ENCODE results near the gene PGAM2.
A peak's percentile ranks its signal among the peaks of the same experiment; 100 is the strongest.

PGAM2 gene

DNA sequence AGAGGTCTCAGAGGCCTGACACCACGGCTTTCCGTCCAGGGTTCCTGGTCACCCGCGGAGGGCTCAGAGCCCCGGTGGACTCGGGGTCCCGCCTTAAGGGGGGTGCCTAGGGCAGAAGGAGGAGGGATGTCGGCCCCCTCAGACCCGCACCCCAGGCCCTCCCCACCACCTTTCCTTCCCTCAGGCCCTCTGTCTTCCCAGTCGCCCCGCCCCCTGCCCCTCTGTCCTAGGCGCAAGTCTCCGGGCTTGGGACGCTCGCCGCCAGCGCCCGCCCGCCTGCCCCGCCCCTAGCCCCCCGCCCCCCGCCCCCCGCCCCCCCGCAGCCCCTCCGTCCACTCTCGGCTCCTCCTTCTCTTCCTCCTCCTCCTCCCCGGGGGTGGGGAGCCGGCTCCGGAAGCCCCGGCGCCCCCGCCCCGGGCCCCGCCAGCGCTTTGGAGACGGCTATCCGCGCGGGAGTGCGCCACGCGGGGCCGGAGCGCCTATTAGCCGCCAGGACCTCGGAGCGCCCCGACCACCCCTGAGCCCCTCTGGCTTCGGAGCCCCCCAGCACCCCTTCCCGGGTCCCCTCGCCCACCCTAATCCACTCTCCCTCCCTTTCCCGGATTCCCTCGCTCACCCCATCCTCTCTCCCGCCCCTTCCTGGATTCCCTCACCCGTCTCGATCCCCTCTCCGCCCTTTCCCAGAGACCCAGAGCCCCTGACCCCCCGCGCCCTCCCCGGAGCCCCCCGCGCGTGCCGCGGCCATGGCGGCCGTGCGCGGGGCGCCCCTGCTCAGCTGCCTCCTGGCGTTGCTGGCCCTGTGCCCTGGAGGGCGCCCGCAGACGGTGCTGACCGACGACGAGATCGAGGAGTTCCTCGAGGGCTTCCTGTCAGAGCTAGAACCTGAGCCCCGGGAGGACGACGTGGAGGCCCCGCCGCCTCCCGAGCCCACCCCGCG is 38.8 kb upstream of the PGAM2 start, which contains the start of gene AEBP1:
TSS of gene AEBP1 (plus strand) at position 423 of the 937 bp plus-strand sequence. CDS start at position 744, 321 bp downstream.
- peak; percentile 70 for DNase-seq (ENCODE audit: low read depth)

DNA sequence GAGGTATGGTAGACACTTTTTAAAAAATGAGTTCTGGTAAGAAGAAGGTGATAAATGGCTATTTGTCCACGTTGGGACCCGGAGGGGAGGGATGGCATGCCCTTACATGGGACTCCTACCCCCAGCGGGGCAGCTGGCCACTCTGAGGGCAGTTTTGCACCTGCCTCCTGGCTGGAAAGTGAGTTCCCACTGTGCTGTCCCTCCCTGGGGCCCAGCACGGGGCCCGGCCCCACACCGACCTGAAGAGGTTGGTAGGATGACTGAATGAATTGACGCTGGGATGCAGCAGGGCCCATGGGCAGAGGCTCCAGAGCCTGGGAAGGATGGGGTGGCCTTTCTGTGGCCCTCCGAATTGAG is 38.2 kb upstream of the PGAM2 start:
- no peak for DNase-seq (ENCODE audit: low read depth)

DNA sequence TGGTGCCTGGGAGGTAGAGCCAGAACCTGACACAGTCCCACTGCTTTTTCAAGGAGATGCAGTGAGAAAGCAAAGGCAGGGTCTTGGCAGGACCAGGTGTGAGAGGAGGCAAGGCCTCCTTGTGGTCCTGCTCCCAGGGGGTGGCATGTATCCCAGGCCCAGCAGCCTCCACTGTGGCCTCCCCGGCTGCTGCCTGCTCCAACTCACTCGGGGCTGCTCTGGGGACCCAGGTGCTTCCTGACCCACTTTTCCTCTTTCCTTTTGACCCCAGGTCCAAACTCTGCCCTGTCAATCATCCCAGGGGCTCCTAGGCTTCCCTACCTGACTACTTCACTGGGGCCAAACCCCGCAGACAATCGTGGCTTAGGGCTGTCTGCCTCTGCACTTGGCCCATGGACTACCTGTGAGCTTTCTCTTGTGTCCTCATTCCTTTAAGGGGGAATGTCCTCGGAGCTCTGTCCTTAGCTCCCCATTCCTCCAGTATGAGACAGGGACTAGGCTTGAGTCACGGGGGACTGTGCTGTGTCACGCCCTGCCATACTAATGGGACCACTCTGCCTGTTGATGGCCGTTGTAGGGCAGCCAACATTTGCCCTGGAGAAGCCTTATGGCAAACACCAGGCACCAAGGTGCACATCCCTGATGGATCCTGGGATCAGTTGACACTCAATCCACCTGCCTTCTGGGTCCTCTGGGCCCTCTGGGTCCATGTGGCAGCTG is 37.6 kb upstream of the PGAM2 start:
- DNase-seq (ENCODE audit: low read depth) = no peak

DNA sequence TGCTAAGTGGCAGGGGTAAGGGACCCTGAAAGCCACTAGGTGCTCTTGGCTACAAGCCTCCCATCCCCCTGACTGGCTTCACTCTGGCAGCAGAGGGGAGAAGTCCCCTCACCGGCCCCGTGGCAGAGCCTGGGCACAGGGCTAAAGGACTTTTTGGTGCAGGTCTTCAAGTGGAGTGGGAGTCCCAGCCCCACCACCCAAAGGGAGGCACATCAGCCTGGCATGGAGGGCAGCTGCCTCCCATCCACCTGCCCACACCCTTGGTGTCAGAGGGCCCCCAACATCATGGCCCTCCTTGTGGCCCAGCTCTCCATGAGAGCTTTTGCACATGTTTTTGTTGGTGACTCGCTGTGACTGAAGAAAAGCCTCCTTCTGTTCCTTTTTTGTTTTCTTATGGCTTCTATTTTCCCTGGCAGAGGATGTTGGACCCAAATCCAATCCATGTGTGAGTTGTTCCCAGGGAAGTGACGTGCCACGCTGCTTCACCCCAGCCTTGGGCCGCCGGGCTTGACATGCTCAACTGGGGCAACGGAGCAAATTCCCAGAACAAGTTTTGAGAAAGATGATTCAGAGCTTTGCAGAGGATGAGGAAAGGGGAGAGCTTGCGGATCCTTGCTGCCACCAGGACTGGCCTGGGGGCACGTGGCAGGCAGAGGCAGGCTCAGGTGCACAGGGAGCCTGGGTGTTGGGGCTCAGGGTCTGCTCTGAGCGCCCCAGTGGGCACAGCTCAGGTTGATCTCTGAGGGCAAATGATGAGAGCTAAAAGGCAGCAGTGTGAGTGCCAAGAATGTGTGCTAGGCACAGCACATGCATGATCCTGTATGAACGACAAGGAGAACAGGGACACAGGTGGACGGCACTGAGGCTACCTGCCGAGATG is 36.8 kb upstream of the PGAM2 start:
- DNase-seq (ENCODE audit: low read depth) = peak; percentile 95

DNA sequence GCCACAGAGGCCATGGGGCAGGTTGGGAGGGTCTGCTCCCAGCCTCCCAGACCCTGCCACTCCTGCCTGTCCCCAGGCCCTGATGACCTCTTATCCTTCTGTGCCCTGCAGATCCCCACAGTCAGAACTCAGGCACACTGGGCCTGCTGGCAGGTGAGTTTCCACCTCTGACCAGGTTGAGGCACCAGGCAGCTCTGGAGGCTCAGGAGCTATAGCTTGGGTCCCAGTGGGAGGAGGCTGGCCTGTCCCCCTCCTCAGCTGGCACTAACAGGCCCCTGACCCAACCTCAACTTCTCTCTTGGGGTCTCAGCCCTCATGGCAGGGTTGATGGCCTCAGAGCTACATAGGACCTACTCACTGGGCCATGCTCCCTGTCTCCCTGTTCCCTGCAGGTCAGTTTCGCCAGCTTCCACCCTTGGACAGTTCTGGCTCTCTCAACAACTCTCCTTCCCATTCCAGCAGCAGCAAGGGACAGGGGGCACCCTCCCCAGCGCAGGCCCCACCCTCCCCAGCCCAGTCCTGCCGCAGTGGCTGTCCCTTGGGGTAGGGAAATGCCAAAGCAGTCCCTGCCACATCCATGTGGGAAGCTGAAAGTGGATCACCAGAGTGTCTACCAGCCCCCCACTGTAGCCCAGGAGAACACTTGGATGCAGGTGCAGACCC is 36.1 kb upstream of the PGAM2 start:
- DNase-seq (ENCODE audit: low read depth) = no peak

GRCh38 chr7:44100458-44101302 is 35.3 kb upstream of the PGAM2 start:
- peak; percentile 87 for DNase-seq (ENCODE audit: low read depth)

DNA sequence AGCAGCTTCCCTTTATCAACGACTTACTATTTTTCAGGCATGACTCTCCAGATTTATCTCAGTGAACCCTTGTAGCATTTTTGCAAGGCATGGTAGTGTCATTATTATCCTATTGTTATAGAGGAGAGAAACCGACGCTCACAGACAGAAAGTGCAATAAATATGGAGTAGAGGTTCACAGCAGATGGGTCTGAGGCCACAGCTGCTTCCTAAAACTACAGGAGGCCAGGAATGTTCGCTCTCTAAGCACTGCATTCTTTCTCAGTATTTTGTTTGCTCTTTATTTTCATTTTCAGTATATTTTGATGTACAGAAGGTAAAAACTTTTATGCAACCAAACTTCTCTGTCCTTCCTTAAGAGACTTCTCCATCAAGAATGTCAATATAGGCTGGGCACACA is 34.3 kb upstream of the PGAM2 start:
- DNase-seq (ENCODE audit: low read depth) = no peak

DNA sequence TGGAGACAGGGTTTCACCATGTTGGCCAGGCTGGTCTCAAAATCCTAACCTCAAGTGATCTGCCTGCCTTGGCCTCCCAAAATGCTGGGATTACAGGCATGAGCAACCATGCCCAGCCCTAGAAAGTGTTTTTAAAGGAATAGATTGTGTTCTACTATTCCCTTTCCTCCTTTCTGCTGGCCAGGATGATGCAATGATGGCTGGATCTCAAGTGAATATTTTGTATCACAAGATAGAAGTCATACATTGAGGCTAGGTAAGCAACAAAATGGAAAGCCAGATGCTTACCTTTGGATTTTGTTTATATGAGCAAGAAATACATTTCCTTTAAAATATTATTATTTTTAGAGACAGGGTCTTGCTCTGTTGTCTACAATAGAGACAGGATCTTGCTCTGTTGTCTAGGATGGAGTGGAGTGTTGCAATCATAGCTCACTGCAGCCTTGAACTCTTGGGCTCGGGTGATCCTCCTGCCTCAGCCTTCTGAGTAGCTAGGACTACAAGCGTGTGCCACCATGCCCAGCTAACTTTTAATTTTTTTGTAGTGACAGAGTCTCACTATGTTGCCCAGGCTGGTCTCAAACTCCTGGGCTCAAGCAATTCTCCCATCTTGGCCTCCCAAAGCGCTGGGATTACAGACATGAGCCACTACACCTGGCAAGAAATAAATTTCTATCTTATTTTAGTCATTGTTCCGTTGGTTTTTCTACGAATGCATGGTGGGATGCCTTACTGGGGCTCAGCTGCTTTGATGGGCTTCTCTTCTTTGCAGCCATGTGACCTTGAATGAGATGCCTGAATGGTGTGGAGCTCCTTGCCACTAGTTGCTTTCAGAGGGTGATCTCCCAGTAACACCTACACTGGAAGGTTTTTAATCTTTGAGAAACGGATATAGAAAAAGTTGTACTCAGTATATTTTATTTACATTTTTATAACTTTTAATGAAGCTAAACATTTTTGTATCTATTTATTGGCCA is 33.0 kb upstream of the PGAM2 start:
- DNase-seq (ENCODE audit: low read depth) = no peak

GRCh38 chr7:44097064-44097932 is 31.9 kb upstream of the PGAM2 start:
- DNase-seq (ENCODE audit: low read depth) = no peak

DNA sequence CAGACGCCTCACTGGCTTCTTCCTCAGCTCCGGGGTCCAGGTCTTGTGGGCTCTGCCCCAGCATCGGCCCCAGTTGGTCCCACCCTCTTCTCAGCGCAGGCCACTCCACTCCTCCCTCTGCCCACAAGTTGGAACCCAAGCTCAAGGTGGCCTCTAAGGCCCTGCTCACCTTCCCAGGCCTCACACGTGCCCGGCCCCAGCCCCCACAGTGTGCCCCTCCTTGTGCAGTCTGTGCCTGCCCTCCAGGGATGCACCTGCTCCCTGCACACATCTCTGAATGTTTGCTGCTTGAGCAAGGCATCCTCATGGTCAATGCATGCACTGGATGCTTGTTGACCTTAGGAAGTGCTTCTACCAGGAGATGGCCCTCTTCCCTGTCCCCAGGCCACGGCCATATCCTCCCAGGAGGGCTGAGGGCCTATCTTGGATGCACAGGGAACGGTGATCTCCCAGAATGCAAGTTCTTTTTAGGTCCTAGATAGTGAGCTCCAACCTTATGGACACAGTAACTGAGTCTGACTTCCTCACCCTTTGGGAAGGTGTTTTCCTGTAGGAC is 31.0 kb upstream of the PGAM2 start:
- no peak for DNase-seq (ENCODE audit: low read depth)

- no peak for DNase-seq (ENCODE audit: low read depth)
These were observed 30.4 kb upstream of the PGAM2 start for GRCh38 chr7:44095781-44096180.

GRCh38 chr7:44094883-44095592 is 29.7 kb upstream of the PGAM2 start:
- no peak for DNase-seq (ENCODE audit: low read depth)

DNA sequence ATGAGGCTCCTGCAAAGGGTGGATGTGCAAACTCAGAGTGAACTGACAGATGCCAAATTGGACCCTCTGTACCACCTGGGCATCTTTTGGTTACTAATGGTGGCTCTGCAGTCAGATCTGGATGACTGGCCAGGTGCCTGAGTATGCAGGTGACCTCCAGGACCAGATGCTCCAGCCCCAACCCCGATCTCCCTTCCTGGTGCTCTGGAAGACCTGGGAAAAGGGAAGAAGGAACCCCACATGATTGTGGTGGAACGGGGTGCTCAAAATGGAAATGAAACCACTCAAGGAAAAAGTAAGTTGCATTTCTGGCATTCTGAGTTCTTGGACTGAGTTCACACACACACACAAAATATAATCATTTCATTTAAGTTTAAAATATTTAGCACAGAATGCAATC is 29.0 kb upstream of the PGAM2 start:
- no peak for DNase-seq (ENCODE audit: low read depth)

GRCh38 chr7:44093102-44093641 is 27.8 kb upstream of the PGAM2 start:
- DNase-seq (ENCODE audit: low read depth) = no peak

DNA sequence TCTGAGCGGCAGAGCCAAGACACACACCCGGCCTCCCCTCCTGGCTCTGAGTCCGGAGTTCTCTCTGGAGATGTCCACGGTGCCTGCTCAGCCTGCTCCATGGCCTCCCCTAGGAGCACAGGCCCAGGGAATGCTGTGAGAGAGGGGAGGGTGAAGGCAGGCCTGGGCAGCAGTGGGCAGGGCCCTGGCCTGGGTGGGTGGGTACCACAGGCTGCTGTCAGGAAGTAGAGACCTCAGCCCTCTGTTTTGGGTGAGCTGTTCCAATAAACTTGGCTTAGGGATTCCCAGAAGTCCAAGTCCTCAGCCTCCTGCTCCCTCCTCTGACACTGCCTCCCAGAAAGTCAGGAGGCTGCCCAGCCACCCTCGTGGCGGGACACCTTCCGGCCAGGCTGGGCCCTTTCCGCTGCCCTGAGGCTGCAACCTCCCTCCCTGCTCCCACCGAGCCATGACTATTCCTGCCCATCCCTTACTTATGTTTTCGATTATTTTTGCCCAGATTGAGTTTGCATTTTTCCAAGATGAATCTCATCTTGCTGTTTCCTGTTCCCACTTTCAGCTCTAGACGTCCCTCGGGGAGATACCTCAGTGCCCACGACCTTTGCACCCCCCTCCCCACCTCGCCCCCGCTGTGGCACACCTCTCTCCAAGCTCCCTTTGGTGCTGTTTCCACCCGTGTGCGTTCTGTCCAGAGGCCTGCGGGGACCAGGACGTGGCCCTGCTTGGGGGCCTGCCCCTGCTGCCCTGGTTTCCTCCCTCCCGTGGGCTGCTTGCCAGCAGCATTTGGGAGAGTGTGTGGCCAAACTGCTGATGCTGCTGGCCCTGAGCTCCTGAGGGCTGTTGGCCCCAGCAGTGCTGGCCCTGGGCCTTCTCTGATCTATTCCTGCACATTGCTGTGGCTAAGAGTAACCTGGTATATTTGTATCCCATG is 22.8 kb upstream of the PGAM2 start:
- peak; percentile 99 for DNase-seq (ENCODE audit: low read depth)

- no peak for DNase-seq (ENCODE audit: low read depth)
These were observed 21.3 kb upstream of the PGAM2 start for GRCh38 chr7:44086627-44087026.

Measured in EH (cell line).